AG09309 (cell line): ENCODE results near the gene ABTB2.

Experiments
- DNase-seq: peaks from one replicate; pipeline ENCODE4 v3.0.0-alpha.2; 2010; ENCODE audit warnings: low read depth
- H3K4me3 ChIP-seq: 2 replicates; pipeline ENCODE4 v1.5.1; 2011; ENCODE audit warnings: mild to moderate bottlenecking, low read depth, low read length, moderate library complexity; ENCODE audit not compliant: control insufficient read depth
- CTCF ChIP-seq: IDR thresholded peaks from 2 replicates; pipeline ENCODE4 v1.5.1; 2011; ENCODE audit warnings: mild to moderate bottlenecking, low read depth, low read length, inconsistent platforms; ENCODE audit not compliant: insufficient read depth, control insufficient read depth; ENCODE audit errors: missing control alignments

Gene ABTB2

GRCh38 chr11:34166806-34167740 lies 190.7 kb downstream of the ABTB2 start:
- no peak overlapping the region for H3K4me3 ChIP-seq
- TF ChIP-seq CTCF: no peak

GRCh38 chr11:34165786-34166555 lies 191.8 kb downstream of the ABTB2 start:
- TF ChIP-seq CTCF: no peak
- H3K4me3 ChIP-seq: no peak overlapping the region
- DNase-seq: no peak

More at GRCh38 chr11:34166806-34167740, 190.7 kb downstream of the ABTB2 start:
- no peak for DNase-seq

GRCh38 chr11:34165121-34165520 lies 192.7 kb downstream of the ABTB2 start:
- no peak for DNase-seq
- TF ChIP-seq CTCF: no peak
- no peak overlapping the region for H3K4me3 ChIP-seq

GRCh38 chr11:34162856-34163255 lies 195.0 kb downstream of the ABTB2 start:
- TF ChIP-seq CTCF: no peak
- no peak for DNase-seq
- H3K4me3 ChIP-seq: no peak overlapping the region

- no peak for DNase-seq
- H3K4me3 ChIP-seq: no peak overlapping the region
- TF ChIP-seq CTCF: no peak
Measured at GRCh38 chr11:34162493-34162820, 195.4 kb downstream of the ABTB2 start.

- no peak for DNase-seq
- TF ChIP-seq CTCF: no peak
- no peak overlapping the region for H3K4me3 ChIP-seq
Measured at GRCh38 chr11:34161812-34162492, 195.9 kb downstream of the ABTB2 start.
